Omental fat pad (tissue), 4 donors: Measurements from ENCODE around the gene IGF2R. TPM values are rescaled to one million over a fixed set of nuclear protein-coding genes. Genes with fewer than 3 reads are reported as not detected.

Source experiments
- ATAC-seq: fragments of 150-250 bp; one replicate; pipeline ENCODE4 v1.9.1; 2016; ENCODE audit warnings: mild to moderate bottlenecking, moderate library complexity; ENCODE audit not compliant: low FRiP score
- DNase-seq: peaks from one replicate; pipeline ENCODE4 v3.0.0-alpha.2; 2019; ENCODE audit warnings: low spot score
- total RNA-seq, 4 donors: library from RNA; depleted of rRNA; stranded (reverse); fragments of >200 nt; gene quantifications; one replicate each; pipeline ENCODE4 v1.1.0, GENCODE V29; 2016
- TF ChIP-seq, protein P1 (sequence below), 3 donors: fragments of 450-650 bp; IDR thresholded peaks; one replicate each; pipeline ENCODE4 v1.5.1; 2016 to 2017; ENCODE audit warnings: antibody characterized with exemption in 3 of 3, mild to moderate bottlenecking in 3 of 3, moderate library complexity in 2 of 3

The IGF2R gene
- total RNA-seq, 4 donors from 2014 or later = 69.9 to 131 (median 110) TPM

DNA sequence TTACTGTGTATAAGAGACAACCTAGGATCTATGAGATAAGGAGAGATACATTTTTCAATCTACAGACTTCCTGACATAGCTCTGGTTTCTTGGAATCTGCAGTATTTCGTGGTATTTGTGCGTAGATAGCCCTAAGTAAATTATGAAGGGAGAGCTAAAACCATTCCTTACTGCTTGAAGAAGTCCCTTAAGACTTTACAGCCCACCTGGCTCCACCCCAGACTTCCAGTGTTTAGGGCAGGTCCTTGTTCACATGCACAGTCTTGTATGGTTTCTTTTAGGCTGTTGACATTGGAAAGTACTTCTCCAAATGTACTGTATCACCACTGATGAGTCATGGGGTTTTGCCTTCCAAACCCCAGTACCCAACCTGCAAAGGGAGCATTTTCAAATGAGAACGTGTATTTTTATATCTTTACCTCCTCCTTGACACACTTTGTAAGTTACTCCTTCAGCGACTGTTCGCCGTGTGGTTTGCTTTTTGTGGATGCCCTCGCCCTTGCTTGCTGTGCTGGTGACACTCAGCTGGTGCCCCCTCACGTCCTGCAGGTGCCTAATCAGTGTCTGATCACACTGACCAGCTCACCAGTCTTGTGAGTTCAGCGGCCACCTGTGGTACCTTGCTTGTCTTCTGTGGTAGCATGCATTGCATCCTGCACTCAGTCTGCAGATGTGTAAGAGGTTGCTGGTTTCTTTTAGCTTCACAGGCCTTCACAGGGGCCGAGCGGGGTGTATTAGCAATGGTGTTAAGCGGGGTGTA lies 73.3 kb downstream of the IGF2R start:
- TF ChIP-seq, protein P1, sequence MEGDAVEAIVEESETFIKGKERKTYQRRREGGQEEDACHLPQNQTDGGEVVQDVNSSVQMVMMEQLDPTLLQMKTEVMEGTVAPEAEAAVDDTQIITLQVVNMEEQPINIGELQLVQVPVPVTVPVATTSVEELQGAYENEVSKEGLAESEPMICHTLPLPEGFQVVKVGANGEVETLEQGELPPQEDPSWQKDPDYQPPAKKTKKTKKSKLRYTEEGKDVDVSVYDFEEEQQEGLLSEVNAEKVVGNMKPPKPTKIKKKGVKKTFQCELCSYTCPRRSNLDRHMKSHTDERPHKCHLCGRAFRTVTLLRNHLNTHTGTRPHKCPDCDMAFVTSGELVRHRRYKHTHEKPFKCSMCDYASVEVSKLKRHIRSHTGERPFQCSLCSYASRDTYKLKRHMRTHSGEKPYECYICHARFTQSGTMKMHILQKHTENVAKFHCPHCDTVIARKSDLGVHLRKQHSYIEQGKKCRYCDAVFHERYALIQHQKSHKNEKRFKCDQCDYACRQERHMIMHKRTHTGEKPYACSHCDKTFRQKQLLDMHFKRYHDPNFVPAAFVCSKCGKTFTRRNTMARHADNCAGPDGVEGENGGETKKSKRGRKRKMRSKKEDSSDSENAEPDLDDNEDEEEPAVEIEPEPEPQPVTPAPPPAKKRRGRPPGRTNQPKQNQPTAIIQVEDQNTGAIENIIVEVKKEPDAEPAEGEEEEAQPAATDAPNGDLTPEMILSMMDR (IDR thresholded peaks at IDR 0.05) = no peak
- ATAC-seq (no peak), DNase-seq (no peak)

DNA sequence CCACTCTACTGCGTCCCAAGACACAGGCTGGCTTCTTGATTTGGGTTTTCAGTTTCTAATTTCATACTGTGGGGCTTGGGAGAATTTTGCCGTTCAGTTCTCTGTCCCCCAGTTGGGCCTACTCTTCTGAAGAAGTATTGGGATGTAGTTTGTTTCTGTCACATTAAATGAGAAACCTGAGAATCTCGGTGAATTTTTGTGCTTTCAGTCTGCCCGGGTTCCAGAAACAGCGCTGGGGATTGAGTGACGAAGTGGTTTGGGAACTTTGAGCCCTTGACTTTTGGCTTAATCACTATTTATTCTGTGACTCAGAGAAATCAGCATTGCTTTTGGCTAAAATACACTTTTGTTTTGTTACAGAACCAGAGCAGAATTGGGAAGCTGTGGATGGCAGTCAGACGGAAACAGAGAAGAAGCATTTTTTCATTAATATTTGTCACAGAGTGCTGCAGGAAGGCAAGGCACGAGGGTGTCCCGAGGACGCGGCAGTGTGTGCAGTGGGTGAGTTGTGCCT lies 74.0 kb downstream of the IGF2R start:
- TF ChIP-seq, protein P1 (IDR thresholded peaks at IDR 0.05) = no peak
- ATAC-seq (no peak), DNase-seq (no peak)

DNA sequence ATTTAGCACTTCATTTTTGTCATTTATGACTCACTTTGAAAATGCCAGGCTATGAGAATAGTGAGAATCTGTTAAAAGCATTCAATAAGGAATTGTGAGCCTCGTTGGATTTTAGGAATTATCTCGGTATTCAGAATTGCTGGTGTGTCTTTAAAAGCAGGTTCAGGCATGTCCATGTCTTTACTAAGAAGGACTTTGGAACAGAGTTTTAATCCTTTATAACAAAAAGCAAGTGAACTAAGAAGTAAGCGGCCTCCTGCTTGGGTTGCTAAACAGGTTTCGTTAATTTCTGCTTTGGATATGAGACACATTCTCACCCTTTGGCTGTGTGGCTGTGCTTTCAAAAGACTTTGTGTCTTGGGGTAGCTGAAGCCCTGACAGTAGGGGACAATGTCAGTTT lies 74.9 kb downstream of the IGF2R start:
- no peak for DNase-seq
- TF ChIP-seq, protein P1 (IDR thresholded peaks at IDR 0.05) = no peak
- ATAC-seq = no peak

- DNase-seq (no peak), ATAC-seq (no peak)
- TF ChIP-seq, protein P1 (IDR thresholded peaks at IDR 0.05) = no peak
Measured at GRCh38 chr6:160044687-160045086, 75.8 kb downstream of the IGF2R start.

DNA sequence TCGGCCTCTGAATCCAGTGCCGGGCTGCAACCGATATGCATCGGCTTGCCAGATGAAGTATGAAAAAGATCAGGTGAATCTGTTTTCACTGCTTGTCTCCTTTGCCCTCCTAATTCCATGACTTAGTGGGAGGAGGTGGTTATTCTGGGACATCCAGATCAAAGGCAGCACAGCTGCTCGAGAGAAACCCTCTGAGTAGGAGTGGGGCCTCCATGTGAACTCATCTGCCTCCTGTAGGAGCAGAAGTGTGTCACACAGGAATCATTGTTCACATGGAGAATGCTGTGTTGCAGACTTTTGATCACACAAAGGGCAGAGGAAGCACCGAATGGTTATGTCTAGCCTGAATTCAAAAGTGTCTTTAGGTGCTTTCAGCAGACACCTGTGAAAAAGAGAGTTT lies 79.6 kb downstream of the IGF2R start:
- TF ChIP-seq, protein P1 (IDR thresholded peaks at IDR 0.05) = no peak

GRCh38 chr6:160049346-160049745 lies 80.5 kb downstream of the IGF2R start:
- TF ChIP-seq, protein P1 (IDR thresholded peaks at IDR 0.05) = no peak
- no peak for DNase-seq

More for the DNA sequence above, 79.6 kb downstream of the IGF2R start:
- DNase-seq (no peak), ATAC-seq (no peak)

DNA sequence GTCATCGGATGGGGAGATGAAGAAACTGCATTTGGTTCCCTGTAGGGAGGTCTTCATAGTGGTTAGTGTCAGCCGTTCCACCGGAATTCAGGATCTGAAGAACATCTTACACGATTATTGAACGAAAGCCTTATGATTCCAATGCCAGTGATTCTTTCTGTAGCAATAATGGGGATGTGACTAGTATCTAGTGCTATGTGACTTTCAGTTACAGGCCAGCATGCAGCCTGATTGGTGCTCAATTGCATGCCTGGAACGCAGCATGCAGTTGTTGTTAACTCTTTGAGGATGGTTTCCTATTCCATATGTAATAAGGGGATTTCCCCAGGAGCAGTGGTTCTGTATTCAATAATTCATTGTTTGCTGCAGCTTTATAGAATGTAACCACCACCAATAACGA lies 81.1 kb downstream of the IGF2R start:
- no peak for DNase-seq
- no peak for ATAC-seq
- TF ChIP-seq, protein P1 (IDR thresholded peaks at IDR 0.05) = no peak

More at GRCh38 chr6:160049346-160049745, 80.5 kb downstream of the IGF2R start:
- no peak for ATAC-seq
